GM12875 (cell line): Measurements from ENCODE around the gene TCL1A.

Experiments
- H3K4me3 ChIP-seq: one replicate; pipeline ENCODE4 v1.5.1; 2011; ENCODE audit warnings: low read depth, low read length, control low read depth
- TF ChIP-seq, protein P1 (sequence below): IDR thresholded peaks from 2 replicates; pipeline ENCODE4 v1.5.1; 2011; ENCODE audit warnings: low read depth, mild to moderate bottlenecking, control low read depth, inconsistent platforms, low read length, moderate library complexity, borderline replicate concordance; ENCODE audit not compliant: insufficient read depth

Gene TCL1A

DNA sequence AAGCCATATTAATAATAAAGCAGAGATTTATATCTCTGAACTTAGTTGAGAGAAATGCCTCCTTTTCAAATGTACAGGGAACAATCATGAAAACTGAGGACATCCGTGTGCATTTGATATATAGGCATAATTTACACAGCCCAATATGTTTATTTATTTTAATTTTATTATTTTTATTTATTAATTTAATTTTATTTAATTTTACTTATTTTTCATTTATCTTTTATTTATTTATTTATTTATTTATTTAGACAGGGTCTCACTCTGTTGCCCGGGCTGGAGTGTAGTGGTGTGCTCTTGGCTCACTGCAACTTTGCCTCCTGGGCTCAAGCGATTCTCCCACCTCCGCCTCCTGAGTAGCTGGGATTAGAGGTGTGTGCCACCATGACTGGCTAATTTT lies 8.4 kb downstream of the TCL1A start:
- TF ChIP-seq, protein P1, sequence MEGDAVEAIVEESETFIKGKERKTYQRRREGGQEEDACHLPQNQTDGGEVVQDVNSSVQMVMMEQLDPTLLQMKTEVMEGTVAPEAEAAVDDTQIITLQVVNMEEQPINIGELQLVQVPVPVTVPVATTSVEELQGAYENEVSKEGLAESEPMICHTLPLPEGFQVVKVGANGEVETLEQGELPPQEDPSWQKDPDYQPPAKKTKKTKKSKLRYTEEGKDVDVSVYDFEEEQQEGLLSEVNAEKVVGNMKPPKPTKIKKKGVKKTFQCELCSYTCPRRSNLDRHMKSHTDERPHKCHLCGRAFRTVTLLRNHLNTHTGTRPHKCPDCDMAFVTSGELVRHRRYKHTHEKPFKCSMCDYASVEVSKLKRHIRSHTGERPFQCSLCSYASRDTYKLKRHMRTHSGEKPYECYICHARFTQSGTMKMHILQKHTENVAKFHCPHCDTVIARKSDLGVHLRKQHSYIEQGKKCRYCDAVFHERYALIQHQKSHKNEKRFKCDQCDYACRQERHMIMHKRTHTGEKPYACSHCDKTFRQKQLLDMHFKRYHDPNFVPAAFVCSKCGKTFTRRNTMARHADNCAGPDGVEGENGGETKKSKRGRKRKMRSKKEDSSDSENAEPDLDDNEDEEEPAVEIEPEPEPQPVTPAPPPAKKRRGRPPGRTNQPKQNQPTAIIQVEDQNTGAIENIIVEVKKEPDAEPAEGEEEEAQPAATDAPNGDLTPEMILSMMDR = no peak
- no peak overlapping the region for H3K4me3 ChIP-seq

DNA sequence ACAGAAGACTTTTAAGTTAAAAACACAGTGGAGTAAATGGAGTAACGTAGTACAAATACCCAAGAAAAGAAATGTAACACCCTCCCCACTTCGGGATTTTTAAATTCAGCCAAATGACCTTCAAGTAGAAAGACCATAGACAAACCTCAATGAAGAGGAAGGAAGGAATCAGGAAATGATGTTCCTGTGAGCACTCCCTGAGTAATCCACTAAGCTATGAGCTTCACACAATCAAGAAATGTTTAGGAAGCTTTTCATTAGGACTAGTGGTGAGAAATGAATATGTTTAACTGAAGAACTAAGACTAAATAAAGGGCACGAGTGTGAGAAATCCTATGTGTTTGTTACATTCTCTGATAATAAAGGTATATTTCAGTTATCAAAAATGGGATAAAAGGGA lies 10.1 kb downstream of the TCL1A start:
- H3K4me3 ChIP-seq = no peak overlapping the region
- TF ChIP-seq, protein P1 = no peak

DNA sequence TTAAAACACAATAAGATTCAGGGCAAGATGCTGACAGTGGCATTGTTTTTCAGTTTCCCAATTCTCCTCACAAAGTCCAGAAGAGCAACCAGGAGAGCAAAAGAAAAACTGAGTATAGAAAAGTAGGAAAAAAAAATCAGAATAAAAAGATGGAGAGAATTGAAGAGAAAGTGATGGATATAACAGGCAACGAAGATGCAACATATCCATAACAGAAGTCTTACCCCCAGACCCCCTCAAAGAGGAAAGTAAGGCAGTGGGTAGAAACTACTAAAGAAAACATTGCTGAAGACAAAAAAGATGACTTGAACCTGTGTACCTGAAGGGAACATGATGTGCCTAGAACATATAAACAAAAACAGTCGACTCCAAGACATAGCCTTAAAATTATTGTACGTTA lies 10.6 kb downstream of the TCL1A start:
- TF ChIP-seq, protein P1 = no peak
- H3K4me3 ChIP-seq = no peak overlapping the region

DNA sequence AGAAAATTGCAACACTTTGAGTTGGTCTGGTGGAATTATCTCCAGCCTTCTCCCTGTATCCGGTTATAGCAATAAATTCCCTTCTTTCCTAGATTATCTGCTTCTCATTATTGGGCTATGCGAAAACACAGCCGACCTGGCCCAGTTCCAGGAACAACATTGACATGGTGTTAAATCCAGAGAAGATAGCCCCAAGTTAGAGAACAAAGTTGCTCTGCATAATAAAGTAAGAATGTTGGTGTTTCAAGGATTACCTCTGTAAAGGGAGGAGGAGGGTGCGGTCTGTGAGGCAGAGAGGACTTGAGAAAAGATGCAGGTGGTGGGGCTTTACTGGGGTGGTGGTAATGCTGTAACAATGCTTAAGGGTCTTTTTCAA lies 12.1 kb downstream of the TCL1A start:
- TF ChIP-seq, protein P1 = no peak
- no peak overlapping the region for H3K4me3 ChIP-seq

DNA sequence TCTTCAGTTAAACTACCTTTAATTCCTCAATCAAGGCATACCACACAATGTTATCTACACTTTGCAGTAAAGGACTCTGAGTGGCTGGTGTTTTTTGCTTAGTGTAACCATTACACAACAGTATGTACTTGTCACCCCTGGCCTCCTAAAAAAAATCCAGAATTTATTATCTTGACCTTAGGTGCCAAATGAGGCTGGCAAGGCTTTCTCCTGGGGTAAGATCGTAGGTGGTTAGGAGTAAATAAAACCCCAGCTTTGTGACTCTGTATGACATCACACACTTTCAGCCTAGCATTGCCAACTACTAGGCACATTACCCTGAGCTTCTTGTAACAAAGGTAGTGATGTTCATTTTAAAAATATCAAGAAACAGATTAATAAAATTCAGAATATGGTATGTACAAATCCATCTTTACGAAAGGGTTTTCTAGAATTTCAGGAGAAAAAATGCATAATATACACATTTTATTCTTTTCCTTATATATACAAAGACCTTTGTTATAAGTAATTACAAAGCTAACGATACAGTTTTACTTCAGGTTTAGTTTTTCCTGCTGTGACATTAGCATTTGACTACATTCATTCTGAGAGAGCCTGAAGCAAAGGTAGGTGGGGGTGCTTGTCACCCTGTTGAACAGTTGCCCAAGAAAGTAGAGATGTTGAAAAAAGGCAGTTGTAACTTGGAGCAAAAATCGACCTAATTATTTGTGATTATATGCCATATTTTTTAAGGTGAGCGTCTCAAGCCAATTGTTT lies 13.5 kb downstream of the TCL1A start:
- TF ChIP-seq, protein P1 = no peak
- no peak overlapping the region for H3K4me3 ChIP-seq

DNA sequence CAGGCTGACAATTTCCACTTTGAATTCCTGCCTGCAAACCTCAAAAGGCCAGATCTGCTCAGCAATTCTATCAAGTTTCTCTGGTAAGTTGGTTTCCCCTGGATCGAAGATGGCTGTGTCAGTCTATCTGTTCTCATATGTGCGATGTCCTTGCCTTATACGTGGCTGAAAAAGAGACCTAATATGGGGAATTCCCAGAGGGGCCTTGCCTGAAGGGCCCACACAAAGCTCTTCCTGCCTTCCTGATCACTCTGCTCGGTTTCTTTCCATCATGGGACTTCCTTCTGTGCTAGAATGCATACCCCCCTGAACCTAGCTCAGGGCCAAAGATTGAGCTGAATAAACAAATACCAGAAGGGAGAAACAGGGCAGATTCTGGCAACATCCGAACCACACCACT lies 14.5 kb downstream of the TCL1A start:
- no peak overlapping the region for H3K4me3 ChIP-seq

DNA sequence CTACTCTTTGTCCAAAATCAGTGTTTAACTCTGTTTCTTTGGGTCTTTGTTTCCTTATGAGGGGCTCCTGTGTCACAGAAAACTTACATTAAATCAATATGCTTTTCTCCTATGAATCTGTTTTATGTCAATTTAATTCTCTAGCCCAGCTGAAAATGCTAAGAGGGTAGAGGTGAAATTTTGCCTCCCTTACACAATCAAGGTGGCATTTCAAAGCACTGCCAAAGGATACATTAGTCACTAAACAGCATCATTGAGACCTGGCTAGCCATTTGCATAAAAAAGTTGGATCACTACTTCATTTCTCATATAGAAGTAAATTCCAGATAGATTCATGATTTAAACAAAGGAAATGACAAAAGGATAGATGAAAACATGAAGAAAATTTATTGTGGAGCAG lies 15.6 kb downstream of the TCL1A start:
- no peak overlapping the region for H3K4me3 ChIP-seq
- TF ChIP-seq, protein P1 = no peak

More for the DNA sequence above, 14.5 kb downstream of the TCL1A start:
- TF ChIP-seq, protein P1 = no peak
